ENCODE results near the gene SDSL. TPM values are rescaled to one million over a fixed set of nuclear protein-coding genes. Genes with fewer than 3 reads are reported as not detected.

Gene SDSL
- total RNA-seq, 1 donor from 2014 or later, result not detected

DNA sequence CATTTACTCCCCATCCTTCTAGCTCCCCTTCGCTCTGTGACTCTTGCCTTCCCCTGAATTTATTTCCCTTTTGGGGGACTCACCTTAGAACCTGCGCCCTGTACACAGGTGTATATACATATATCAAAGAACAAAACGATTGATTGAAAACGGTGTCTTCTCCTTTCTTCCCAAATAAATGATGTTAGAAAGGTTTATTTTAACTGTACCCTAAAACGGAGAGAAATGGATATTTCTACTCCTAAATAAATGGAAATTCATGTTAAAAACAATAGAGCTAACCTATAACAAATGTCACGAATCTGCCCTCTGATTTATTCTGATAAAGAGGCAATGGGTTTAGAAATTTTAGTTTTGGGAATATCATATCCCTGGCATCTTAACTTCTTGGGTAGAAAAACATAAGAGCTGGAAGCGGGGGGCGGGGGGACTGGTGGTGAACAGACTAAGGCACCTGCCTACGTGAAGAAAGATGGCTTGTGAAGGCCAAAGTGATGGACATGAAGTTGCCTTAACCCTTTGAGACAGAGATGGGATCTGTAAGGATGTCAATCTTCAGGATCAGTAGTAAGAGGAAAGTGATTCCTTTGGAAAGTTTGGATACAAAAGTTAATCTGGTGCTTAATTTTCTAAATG, 58.3 kb downstream of the SDSL start:
- DNase-seq (ENCODE audit: extremely low spot score in 2 of 2), result no peak
- Histone ChIP-seq H3K4me3 (no peak overlapping the region), H3K27me3 (no peaks in the 10 kb centered on the region), H3K36me3 (no peaks in the 10 kb centered on the region), H3K4me1 (no peaks in the 10 kb centered on the region), H3K27ac (no peak overlapping the region), H3K9me3 (no peaks in the 10 kb centered on the region)
- no peak for TF ChIP-seq POLR2AphosphoS5 (IDR thresholded peaks at IDR 0.05; ENCODE audit: insufficient read depth in 1 of 2, low read depth in 1 of 2)
- TF ChIP-seq CTCF (IDR thresholded peaks at IDR 0.05), result no peak
- TF ChIP-seq POLR2A (IDR thresholded peaks at IDR 0.05), result no peak
- intact Hi-C loops (cut with DNase I), result no loop called here

GRCh38 chr12:113482334-113482733, 60.2 kb downstream of the SDSL start:
- DNase-seq (ENCODE audit: extremely low spot score in 2 of 2), result no peak
- Histone ChIP-seq H3K27me3 (no peaks in the 10 kb centered on the region), H3K4me3 (no peak overlapping the region), H3K36me3 (no peaks in the 10 kb centered on the region), H3K4me1 (no peaks in the 10 kb centered on the region), H3K27ac (no peak overlapping the region), H3K9me3 (no peaks in the 10 kb centered on the region)
- intact Hi-C loops (cut with DNase I), result no loop called here
- no peak for TF ChIP-seq POLR2A (IDR thresholded peaks at IDR 0.05)
- no peak for TF ChIP-seq CTCF (IDR thresholded peaks at IDR 0.05)
- TF ChIP-seq POLR2AphosphoS5 (IDR thresholded peaks at IDR 0.05; ENCODE audit: insufficient read depth in 1 of 2, low read depth in 1 of 2), result no peak

- no peaks in the 10 kb centered on the region for H3K9me3 ChIP-seq
- no peak for DNase-seq (ENCODE audit: extremely low spot score in 2 of 2)
- TF ChIP-seq POLR2A (IDR thresholded peaks at IDR 0.05) (no peak), POLR2AphosphoS5 (IDR thresholded peaks at IDR 0.05; ENCODE audit: insufficient read depth in 1 of 2, low read depth in 1 of 2) (no peak), CTCF (IDR thresholded peaks at IDR 0.05) (no peak)
- H3K27ac ChIP-seq, result no peak overlapping the region
- no peaks in the 10 kb centered on the region for H3K36me3 ChIP-seq
- H3K27me3 ChIP-seq, result no peaks in the 10 kb centered on the region
- no peak overlapping the region for H3K4me3 ChIP-seq
- intact Hi-C loops (cut with DNase I), result no loop called here
- no peaks in the 10 kb centered on the region for H3K4me1 ChIP-seq
These were observed 63.1 kb downstream of the SDSL start for GRCh38 chr12:113485330-113485729.

- Histone ChIP-seq H3K4me3 (no peak overlapping the region), H3K27me3 (no peaks in the 10 kb centered on the region), H3K36me3 (no peaks in the 10 kb centered on the region), H3K4me1 (no peaks in the 10 kb centered on the region), H3K9me3 (no peaks in the 10 kb centered on the region), H3K27ac (no peak overlapping the region)
- TF ChIP-seq POLR2A (IDR thresholded peaks at IDR 0.05), result no peak
- intact Hi-C loops (cut with DNase I), result no loop called here
- DNase-seq (ENCODE audit: extremely low spot score in 2 of 2), result no peak
These were observed 64.5 kb downstream of the SDSL start for GRCh38 chr12:113486722-113487121.

Other genes with a start within 250 kb of the SDSL start
- 52.5 TPM for gene DDX54, start 236.9 kb upstream of the SDSL start, total RNA-seq
- gene RITA1, start 236.7 kb upstream of the SDSL start, total RNA-seq, result 14.5 TPM
- 39.5 TPM for gene TPCN1, start 200.9 kb upstream of the SDSL start, total RNA-seq
- 42.2 TPM for gene SLC8B1, start 87.3 kb upstream of the SDSL start, total RNA-seq
- 38.1 TPM for gene PLBD2, start 63.8 kb upstream of the SDSL start, total RNA-seq
- gene SDS, start 18.5 kb upstream of the SDSL start, total RNA-seq, result not detected
- gene LHX5, start 49.5 kb downstream of the SDSL start, total RNA-seq, result not detected